HCT116 (cell line): ENCODE results near the gene CSNK2B. TPM values are rescaled to one million over a fixed set of nuclear protein-coding genes. Genes with fewer than 3 reads are reported as not detected.

Experiments
- ATAC-seq: fragments of 200-7000 bp; cut with Tn5 transposase; 2 replicates; pipeline ENCODE4 v1.9.1; 2020; ENCODE audit warnings: mild to moderate bottlenecking, moderate library complexity
- BruUV-seq: library from RNA; stranded (reverse); fragments of 400-500 nt; replicated peaks from 2 replicates; lab custom pipeline; 2021; lab: Mats Ljungman, UMichigan
- CTCF ChIA-PET: fragments of 300-600 bp; sonication (Branson Sonifier 250); formaldehyde crosslinking; loops from one replicate; lab custom pipeline; 2021; ENCODE audit warnings: antibody characterized with exemption; lab: Charles Lee
- POLR2A ChIA-PET: fragments of 300-600, 350-600 bp; sonication (Branson Sonifier 250); formaldehyde crosslinking; loops from one replicate; lab custom pipeline; 2021; ENCODE audit warnings: antibody characterized with exemption; lab: Charles Lee
- RAD21 ChIA-PET, 2 experiments: fragments of 300-600 bp; sonication (Branson Sonifier 250); formaldehyde crosslinking; loops; one replicate each; lab custom pipeline; 2023; ENCODE audit warnings: low total read pairs in 2 of 2; ENCODE audit not compliant: uncharacterized antibody in 2 of 2, unreplicated experiment in 2 of 2, low non-redundant PET in 1 of 2; lab: Charles Lee
- DNase-seq: peaks from one replicate; pipeline ENCODE4 v3.0.0-alpha.2; 2010; ENCODE audit warnings: low read depth, low spot score
- H2AFZ ChIP-seq: fragments of 200-600 bp; shearing (Covaris generic), sonication (generic); 2 replicates; pipeline ENCODE4 v1.6.1; 2017; ENCODE audit warnings: low read depth, mixed run types, mixed read lengths, antibody characterized with exemption, low read length; ENCODE audit not compliant: poor library complexity, severe bottlenecking
- H3K27ac ChIP-seq: 2 replicates; pipeline ENCODE4 v1.5.1; 2012; ENCODE audit warnings: low read depth, low read length
- H3K27me3 ChIP-seq: fragments of 200-600 bp; sonication (generic); 2 replicates; pipeline ENCODE4 v1.6.1; 2016; ENCODE audit warnings: mixed run types, low read length, mixed read lengths; ENCODE audit not compliant: insufficient read depth
- H3K36me3 ChIP-seq, 2 experiments: fragments of 200-500 bp in 1 of 2; fragments of 200-600 bp in 1 of 2; sonication (Bioruptor generic) in 1 of 2; sonication (generic) in 1 of 2; 2 replicates each; pipeline versions ENCODE4 v1.5.1 to v1.6.1; 2014 to 2016; ENCODE audit warnings: low read length in 2 of 2, inconsistent platforms in 1 of 2, mixed read lengths in 1 of 2, mixed run types in 1 of 2; ENCODE audit not compliant: insufficient read depth in 2 of 2, control insufficient read depth in 1 of 2
- H3K4me1 ChIP-seq, 2 experiments: fragments of 200-600 bp in 1 of 2; sonication (generic) in 1 of 2; 2 replicates each; pipeline versions ENCODE4 v1.5.1 to v1.6.1; 2012 to 2017; ENCODE audit warnings: low read length in 2 of 2, inconsistent platforms in 1 of 2, mild to moderate bottlenecking in 1 of 2, mixed read lengths in 1 of 2, mixed run types in 1 of 2, moderate library complexity in 1 of 2; ENCODE audit not compliant: insufficient read depth in 2 of 2, control insufficient read depth in 1 of 2
- H3K4me2 ChIP-seq: fragments of 200-600 bp; sonication (generic); 2 replicates; pipeline ENCODE4 v1.6.1; 2017; ENCODE audit warnings: mixed run types, low read length, mixed read lengths
- H3K4me3 ChIP-seq, 2 experiments: fragments of 200-600 bp in 1 of 2; sonication (generic) in 1 of 2; replicated peaks in 1 of 2; 2 replicates each; pipeline ENCODE4 v1.5.1; 2011 to 2016; ENCODE audit warnings: low read length in 2 of 2, control low read depth in 1 of 2, low read depth in 1 of 2, mild to moderate bottlenecking in 1 of 2, mixed read lengths in 1 of 2, mixed run types in 1 of 2
- H3K79me2 ChIP-seq: fragments of 200-600 bp; sonication (generic); 2 replicates; pipeline ENCODE4 v1.6.1; 2017; ENCODE audit warnings: mild to moderate bottlenecking, mixed run types, low read length, moderate library complexity, mixed read lengths; ENCODE audit not compliant: insufficient read depth
- H3K9ac ChIP-seq: fragments of 200-600 bp; sonication (generic); 2 replicates; pipeline ENCODE4 v1.6.1; 2016; ENCODE audit warnings: low read length, mixed read lengths
- H3K9me2 ChIP-seq: fragments of 200-600 bp; sonication (generic), shearing (Covaris generic); 2 replicates; pipeline ENCODE4 v1.6.1; 2017; ENCODE audit warnings: mixed run types, mild to moderate bottlenecking, moderate library complexity; ENCODE audit not compliant: insufficient read depth
- H3K9me3 ChIP-seq, 2 experiments: fragments of 200-500 bp in 1 of 2; fragments of 200-600 bp in 1 of 2; sonication (Bioruptor generic) in 1 of 2; sonication (generic) in 1 of 2; 2 replicates each; pipeline ENCODE4 v1.6.1; 2014 to 2017; ENCODE audit warnings: low read length in 2 of 2, mixed read lengths in 2 of 2, inconsistent platforms in 1 of 2, low read depth in 1 of 2, mild to moderate bottlenecking in 1 of 2, mixed run types in 1 of 2, moderate library complexity in 1 of 2; ENCODE audit not compliant: control insufficient read depth in 1 of 2, insufficient read depth in 1 of 2
- H4K20me1 ChIP-seq: fragments of 200-600 bp; sonication (generic), shearing (Covaris generic); 2 replicates; pipeline ENCODE4 v1.6.1; 2017; ENCODE audit warnings: mixed run types, mild to moderate bottlenecking, moderate library complexity; ENCODE audit not compliant: insufficient read depth
- CBX3 ChIP-seq: IDR thresholded peaks from 2 replicates; pipeline ENCODE4 v1.6.1; 2012; ENCODE audit warnings: low read depth
- EGR1 ChIP-seq: IDR thresholded peaks from 2 replicates; pipeline ENCODE4 v1.6.1; 2012; ENCODE audit warnings: low read depth
- FOSL1 ChIP-seq: IDR thresholded peaks from 2 replicates; pipeline ENCODE4 v1.6.1; 2012; ENCODE audit warnings: low read depth
- POLR2A ChIP-seq: IDR thresholded peaks from 2 replicates; pipeline ENCODE4 v1.7.0; 2011; ENCODE audit warnings: borderline replicate concordance; ENCODE audit not compliant: insufficient read depth, insufficient read length; ENCODE audit errors: extremely low read depth
- RAD21 ChIP-seq: IDR thresholded peaks from 2 replicates; pipeline ENCODE4 v1.6.1; 2012; ENCODE audit warnings: low read depth, mild to moderate bottlenecking
- SIN3A ChIP-seq: IDR thresholded peaks from 2 replicates; pipeline ENCODE4 v1.6.1; 2012; ENCODE audit warnings: low read depth
- ZFX ChIP-seq: fragments of 450-650 bp; IDR thresholded peaks from 2 replicates; pipeline ENCODE4 v1.6.1; 2017
- intact Hi-C: fragments of 100-400 bp; cut with micrococcal nuclease; formaldehyde crosslinking; loops from 2 replicates; pipeline ENCODE4 v1.10.0; 2022
- total RNA-seq: library from RNA; stranded (reverse); gene quantifications from one replicate; pipeline ENCODE4 v1.2.1, GENCODE V29; 2021; ENCODE audit not compliant: unreplicated experiment
- TF ChIP-seq, protein P1 (sequence below): IDR thresholded peaks from 2 replicates; pipeline ENCODE4 v1.6.1; 2012
- TF ChIP-seq, protein P2 (sequence below), 3 experiments: fragments of 200-600 bp in 1 of 3; sonication (generic) in 1 of 3; IDR thresholded peaks in 2 of 3; conservative IDR thresholded peaks in 1 of 3; 2 replicates each; pipeline ENCODE4 v1.5.1; 2012 to 2017; ENCODE audit warnings: low read depth in 2 of 3, low read length in 2 of 3, antibody characterized with exemption in 1 of 3, borderline replicate concordance in 1 of 3, control low read depth in 1 of 3, mild to moderate bottlenecking in 1 of 3, mixed read lengths in 1 of 3, mixed run types in 1 of 3, moderate library complexity in 1 of 3; ENCODE audit not compliant: insufficient read depth in 1 of 3

The CSNK2B gene
- total RNA-seq, 1 experiment from 2014 or later = 210 TPM

DNA sequence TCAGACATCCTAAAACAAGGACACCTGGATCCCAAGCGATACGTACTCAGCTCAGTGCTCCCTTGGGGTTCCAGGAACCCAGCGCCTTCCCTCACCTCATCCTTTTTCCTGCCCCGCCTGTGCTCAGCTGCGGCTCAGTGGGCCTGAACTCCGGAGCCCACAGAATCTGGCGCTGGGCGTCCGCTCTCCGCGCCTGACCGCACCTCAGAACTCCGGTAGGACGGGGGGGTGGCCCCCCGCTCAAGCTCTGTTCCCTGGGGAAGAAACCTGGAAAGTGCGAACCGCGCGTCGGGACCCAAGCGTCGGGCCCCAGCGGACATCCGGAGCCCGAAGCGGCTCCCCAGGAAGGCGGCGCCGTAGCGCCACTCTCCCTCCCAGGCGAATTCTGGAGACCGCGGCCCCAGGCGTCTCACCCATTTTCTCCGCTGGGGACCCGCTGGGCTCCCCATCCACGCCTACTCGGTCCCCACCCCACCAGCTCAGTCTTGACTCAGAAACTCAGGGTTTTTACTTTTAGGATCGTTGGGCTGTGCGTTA lies 15.3 kb downstream of the CSNK2B start:
- peak; percentile 67 for ATAC-seq
- H3K79me2 ChIP-seq = no peaks in the 10 kb centered on the region
- H3K36me3 ChIP-seq = no peaks in the 10 kb centered on the region
- peak overlapping the region; percentile 64 for H3K9ac ChIP-seq
- peaks cover 4 to 19% of the 10 kb centered on the region in 2 experiments; a peak in 3 of 4 replicates for H3K4me1 ChIP-seq
- no peak for DNase-seq
- peak overlapping the region; percentile 53 to 61 for H3K4me3 ChIP-seq
- RAD21 ChIA-PET = interaction anchor here (0.6 to 0.9 kb wide), 3 partner anchors 54 to 370 kb away, joined by 3 read pairs; no protein-coding TSS in a partner anchor
- H3K9me3 ChIP-seq = no peaks in the 10 kb centered on the region
- POLR2A ChIA-PET = interaction anchor here (0.7 to 0.9 kb wide), 2 partner anchors 48 to 146 kb away, joined by 3 read pairs; partner anchors contain the start of genes DDAH2 and HSPA1B
- H3K4me2 ChIP-seq = peak overlapping the region; percentile 85
- H2AFZ ChIP-seq = peak overlapping the region; percentile 57
- TF ChIP-seq, protein P1, sequence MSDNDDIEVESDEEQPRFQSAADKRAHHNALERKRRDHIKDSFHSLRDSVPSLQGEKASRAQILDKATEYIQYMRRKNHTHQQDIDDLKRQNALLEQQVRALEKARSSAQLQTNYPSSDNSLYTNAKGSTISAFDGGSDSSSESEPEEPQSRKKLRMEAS = no peak
- TF ChIP-seq, protein P2, sequence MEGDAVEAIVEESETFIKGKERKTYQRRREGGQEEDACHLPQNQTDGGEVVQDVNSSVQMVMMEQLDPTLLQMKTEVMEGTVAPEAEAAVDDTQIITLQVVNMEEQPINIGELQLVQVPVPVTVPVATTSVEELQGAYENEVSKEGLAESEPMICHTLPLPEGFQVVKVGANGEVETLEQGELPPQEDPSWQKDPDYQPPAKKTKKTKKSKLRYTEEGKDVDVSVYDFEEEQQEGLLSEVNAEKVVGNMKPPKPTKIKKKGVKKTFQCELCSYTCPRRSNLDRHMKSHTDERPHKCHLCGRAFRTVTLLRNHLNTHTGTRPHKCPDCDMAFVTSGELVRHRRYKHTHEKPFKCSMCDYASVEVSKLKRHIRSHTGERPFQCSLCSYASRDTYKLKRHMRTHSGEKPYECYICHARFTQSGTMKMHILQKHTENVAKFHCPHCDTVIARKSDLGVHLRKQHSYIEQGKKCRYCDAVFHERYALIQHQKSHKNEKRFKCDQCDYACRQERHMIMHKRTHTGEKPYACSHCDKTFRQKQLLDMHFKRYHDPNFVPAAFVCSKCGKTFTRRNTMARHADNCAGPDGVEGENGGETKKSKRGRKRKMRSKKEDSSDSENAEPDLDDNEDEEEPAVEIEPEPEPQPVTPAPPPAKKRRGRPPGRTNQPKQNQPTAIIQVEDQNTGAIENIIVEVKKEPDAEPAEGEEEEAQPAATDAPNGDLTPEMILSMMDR (IDR thresholded peaks at IDR 0.05 in 2 of 3, conservative IDR thresholded peaks at IDR 0.05 in 1 of 3; ENCODE audit: borderline replicate concordance in 1 of 3, insufficient read depth in 1 of 3, low read depth in 2 of 3, low read length in 2 of 3) = no peak
- TF ChIP-seq ZFX = peak; percentile 52; the same call in 1 of the 2 replicates
- TF ChIP-seq, all 23 proteins: peak for 1
- intact Hi-C loops = loop anchor here (2.0 kb wide), 1 partner anchor 50 kb away; no protein-coding TSS in a partner anchor
- no peaks in the 10 kb centered on the region for H3K9me2 ChIP-seq
- H4K20me1 ChIP-seq = no peaks in the 10 kb centered on the region
- BruUV-seq = TSS peak; percentile 49
- no peaks in the 10 kb centered on the region for H3K27me3 ChIP-seq
- CTCF ChIA-PET = interaction anchor here (0.7 to 2.2 kb wide), 4 partner anchors 58 to 271 kb away, joined by 3 to 9 read pairs (median 6); partner anchors contain the start of gene MSH5
- H3K27ac ChIP-seq = peak overlapping the region; percentile 70

DNA sequence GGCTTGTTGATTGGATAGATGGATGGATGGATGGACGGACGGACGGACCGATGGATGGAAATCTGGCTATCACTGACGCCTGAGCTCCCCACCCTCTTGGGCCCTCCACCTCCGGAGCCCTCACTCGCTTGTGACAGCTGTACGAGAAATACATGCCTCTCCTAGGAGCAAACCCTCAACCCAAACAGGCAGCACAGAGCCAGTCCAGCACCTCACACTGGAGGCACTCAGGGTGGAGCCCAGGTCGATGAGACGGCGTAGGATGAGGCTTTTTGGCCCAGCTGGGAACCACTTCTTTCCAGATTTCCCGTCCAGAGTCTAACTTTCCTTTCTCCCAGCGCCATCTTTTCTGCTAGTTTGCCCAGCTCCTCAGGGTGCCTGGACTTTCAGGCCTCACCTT lies 17.7 kb downstream of the CSNK2B start:
- BruUV-seq = no TSS peak
- Histone ChIP-seq H3K9me3 (no peaks in the 10 kb centered on the region), H3K4me1 (peaks cover 4 to 19% of the 10 kb centered on the region in 2 experiments; a peak in 3 of 4 replicates), H2AFZ (no peak overlapping the region), H3K79me2 (no peaks in the 10 kb centered on the region), H3K27ac (no peak overlapping the region), H3K9ac (no peak overlapping the region), H3K27me3 (no peaks in the 10 kb centered on the region), H3K36me3 (peaks cover 5 to 9% of the 10 kb centered on the region in 2 experiments; a peak in 2 of 4 replicates), H3K4me3 (no peak overlapping the region), H4K20me1 (no peaks in the 10 kb centered on the region), H3K4me2 (no peak overlapping the region), H3K9me2 (no peaks in the 10 kb centered on the region)
- ATAC-seq (no peak), DNase-seq (no peak)
- ChIA-PET POLR2A (no interaction called here), RAD21 (no interaction called here), CTCF (interaction anchor here (1.6 kb wide), 1 partner anchor 90 kb away, joined by 3 read pairs; no protein-coding TSS in a partner anchor)
- intact Hi-C loops = no loop called here
- TF ChIP-seq, protein P1 = no peak
- TF ChIP-seq POLR2A (no peak), CBX3 (no peak), SIN3A (no peak), EGR1 (no peak), RAD21 (no peak), FOSL1 (no peak)
